Retinal pigment epithelial cell (primary cell): Measurements from ENCODE around the gene FAM117B.

Experiments used
- DNase-seq: peaks from one replicate; pipeline ENCODE4 v3.0.0-alpha.2; 2010; ENCODE audit warnings: low read depth
- H3K4me3 ChIP-seq: 2 replicates; pipeline ENCODE4 v1.5.1; 2011; ENCODE audit warnings: mild to moderate bottlenecking, low read length, control low read depth, moderate library complexity
- TF ChIP-seq, protein P1 (sequence below): conservative IDR thresholded peaks from 2 replicates; pipeline ENCODE4 v1.5.1; 2011; ENCODE audit warnings: low read depth, low read length, control low read depth, inconsistent platforms

The FAM117B gene

DNA sequence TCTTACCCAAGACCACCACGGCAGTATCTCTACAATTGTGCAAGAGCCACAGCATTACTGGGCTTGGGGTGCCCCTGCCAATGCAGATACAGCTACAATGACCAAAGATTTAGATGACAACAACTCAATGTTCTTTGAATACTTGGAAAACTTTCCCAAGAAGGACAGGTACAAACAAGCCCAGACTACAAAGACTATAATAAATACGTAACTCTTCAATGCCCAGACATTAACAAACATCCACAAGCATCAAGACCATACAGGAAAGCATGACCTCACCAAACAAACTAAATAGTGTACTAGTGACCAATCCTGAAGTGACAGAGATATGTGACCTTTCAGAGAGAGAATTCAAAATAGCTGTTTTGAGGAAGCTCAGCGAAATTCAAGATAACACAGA lies 174.0 kb downstream of the FAM117B start:
- no peak for DNase-seq
- H3K4me3 ChIP-seq: no peak overlapping the region
- TF ChIP-seq, protein P1, sequence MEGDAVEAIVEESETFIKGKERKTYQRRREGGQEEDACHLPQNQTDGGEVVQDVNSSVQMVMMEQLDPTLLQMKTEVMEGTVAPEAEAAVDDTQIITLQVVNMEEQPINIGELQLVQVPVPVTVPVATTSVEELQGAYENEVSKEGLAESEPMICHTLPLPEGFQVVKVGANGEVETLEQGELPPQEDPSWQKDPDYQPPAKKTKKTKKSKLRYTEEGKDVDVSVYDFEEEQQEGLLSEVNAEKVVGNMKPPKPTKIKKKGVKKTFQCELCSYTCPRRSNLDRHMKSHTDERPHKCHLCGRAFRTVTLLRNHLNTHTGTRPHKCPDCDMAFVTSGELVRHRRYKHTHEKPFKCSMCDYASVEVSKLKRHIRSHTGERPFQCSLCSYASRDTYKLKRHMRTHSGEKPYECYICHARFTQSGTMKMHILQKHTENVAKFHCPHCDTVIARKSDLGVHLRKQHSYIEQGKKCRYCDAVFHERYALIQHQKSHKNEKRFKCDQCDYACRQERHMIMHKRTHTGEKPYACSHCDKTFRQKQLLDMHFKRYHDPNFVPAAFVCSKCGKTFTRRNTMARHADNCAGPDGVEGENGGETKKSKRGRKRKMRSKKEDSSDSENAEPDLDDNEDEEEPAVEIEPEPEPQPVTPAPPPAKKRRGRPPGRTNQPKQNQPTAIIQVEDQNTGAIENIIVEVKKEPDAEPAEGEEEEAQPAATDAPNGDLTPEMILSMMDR: no peak

DNA sequence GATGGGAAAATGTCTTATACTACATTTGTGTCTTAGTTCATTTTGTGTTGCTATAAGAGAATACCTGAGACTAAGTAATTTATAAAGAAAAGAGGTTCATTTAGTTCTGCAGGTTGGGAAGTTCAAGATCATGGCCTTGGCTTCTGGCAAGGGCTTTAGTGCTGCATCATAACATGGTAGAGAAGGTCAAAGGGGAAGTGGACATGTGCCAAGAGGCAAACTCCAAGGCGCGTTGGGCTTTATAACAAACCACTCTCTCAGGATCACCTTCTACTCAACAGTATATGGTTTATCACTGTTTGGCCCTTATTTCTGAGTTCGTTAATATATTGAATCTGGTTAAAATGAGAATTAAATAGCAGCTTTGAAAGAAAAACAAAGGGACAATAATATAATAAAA lies 178.6 kb downstream of the FAM117B start:
- no peak overlapping the region for H3K4me3 ChIP-seq
- TF ChIP-seq, protein P1: no peak
- no peak for DNase-seq

DNA sequence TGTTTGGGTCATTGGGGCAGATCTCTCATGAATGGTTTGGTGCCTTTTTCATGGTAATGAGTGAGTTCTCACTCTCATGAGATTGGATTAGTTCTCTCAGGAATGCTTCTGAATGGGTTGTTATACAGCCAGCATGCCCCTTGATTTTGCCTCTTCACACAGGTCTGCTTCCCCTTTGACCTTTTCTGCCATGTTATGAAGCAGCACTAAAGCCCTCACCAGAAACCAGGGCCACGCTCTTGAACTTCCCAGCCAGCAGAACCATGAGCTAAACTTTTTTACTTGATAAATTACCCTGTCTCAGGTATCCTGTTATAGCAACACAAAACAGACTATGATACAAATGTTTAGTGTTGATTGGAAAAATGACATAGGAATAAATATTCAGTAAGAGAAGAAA lies 179.5 kb downstream of the FAM117B start:
- TF ChIP-seq, protein P1: no peak
- DNase-seq: no peak
- no peak overlapping the region for H3K4me3 ChIP-seq

DNA sequence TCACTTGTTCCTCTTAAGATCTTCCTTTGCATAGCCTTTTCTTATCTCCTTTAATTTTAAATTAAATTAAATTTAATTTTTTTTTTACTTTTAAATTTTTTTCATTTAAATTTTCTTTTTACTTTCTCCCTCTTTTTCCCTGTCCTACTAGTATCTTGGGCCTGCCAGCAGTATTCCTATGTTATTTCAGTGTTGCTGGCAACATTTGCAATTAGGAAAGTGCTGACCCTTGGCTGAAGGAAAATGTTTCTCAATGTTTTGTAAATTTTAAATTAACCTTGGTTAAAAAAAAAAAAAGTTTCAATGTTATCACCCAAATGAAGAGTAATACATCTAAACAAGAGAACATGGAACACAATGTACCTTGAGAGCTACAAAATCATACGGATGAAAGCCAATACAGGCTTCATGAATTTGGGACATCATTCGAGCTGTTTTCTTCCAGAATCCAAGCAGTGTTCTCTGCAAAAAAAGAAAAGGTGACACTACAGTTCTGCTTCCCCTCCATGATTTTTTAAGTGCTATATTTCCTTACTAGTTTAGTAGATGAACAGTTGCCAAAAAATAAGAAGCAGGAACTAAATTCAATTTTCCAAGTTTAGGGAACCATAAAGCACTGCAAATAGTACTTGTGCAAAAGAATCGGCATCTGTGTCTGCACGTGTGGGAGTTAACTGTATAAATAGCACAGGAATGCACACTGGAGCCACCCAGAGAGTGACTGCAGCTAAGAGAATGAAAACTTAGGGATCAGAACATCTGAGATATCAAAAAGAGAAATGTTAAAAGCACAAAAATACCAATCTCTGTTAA lies 181.0 kb downstream of the FAM117B start:
- TF ChIP-seq, protein P1: no peak
- no peak for DNase-seq
- no peak overlapping the region for H3K4me3 ChIP-seq

DNA sequence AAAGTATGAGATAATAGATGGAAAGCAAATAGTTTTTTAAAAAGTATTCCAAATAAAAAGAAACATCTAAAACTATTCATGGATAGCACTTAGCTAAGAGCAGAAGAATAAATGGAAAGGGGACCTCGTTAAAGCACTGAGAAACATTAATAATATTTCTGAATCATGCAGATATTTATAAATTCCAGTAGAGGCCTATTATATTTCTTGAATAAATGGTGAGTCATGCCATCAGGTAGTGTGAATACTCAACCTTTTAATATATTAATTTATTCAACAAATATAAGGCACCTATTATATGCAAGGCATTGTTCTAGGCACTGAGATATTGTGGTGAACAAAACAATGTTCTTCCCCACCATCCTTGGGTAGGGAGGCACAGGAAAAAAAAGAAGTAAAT lies 183.0 kb downstream of the FAM117B start:
- DNase-seq: no peak
- TF ChIP-seq, protein P1: no peak
- H3K4me3 ChIP-seq: no peak overlapping the region

DNA sequence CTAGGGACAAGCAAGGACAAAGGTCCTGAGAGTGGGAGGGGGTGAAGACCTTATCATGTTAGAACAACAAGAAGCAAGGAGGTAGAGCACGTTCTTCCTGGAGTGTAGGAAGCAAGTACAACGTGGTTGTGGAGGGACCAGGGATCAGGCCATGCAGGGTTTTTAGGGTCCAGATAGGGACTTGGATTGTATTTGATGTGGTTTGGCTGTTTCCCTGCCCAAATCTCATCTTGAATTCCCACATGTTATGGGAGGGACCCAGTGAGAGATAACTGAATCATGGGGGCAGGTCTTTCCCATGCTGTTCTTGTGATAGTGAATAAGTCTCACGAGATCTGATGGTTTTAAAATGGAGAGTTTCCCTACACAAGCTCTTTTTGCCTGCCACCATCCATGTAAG lies 183.6 kb downstream of the FAM117B start:
- DNase-seq: no peak
- H3K4me3 ChIP-seq: no peak overlapping the region
- TF ChIP-seq, protein P1: no peak
